Measurements from ENCODE around the gene CASQ1.

Gene CASQ1

GRCh38 chr1:160211046-160211790 is 20.8 kb downstream of the CASQ1 start:
- DNase-seq, result peak in 2 of 3 donors; percentile 40 to 50
- peaks cover 15 to 89% (median 56%) of the 10 kb centered on the region in 4 experiments for H3K36me3 ChIP-seq (ENCODE audit: control insufficient read depth in 4 of 4, insufficient read depth in 4 of 4, low read length in 3 of 4)
- H3K9me3 ChIP-seq (ENCODE audit: control extremely low read depth in 1 of 5, control insufficient read depth in 4 of 5, insufficient read depth in 2 of 5, low read depth in 1 of 5, low read length in 4 of 5), result no peaks in the 10 kb centered on the region
- ChIA-PET POLR2A (no interaction called here), CTCF (interaction anchor here (0.8 to 13.9 kb wide), 9 partner anchors 8 to 110 kb away, joined by 3 to 95 read pairs (median 5); partner anchors contain the start of gene CASQ1)
- peaks cover under 1 to 6% (median 5%) of the 10 kb centered on the region in 4 experiments for H3K4me1 ChIP-seq (ENCODE audit: control extremely low read depth in 1 of 4, control insufficient read depth in 4 of 4, insufficient read depth in 4 of 4, low read length in 3 of 4)
- no peak overlapping the region for H3K27ac ChIP-seq (ENCODE audit: insufficient read depth in 1 of 2, low read depth in 1 of 2, low read length in 2 of 2, poor library complexity in 1 of 2, severe bottlenecking in 2 of 2)
- 98% methylated on average over 5 of the region's 10 CpGs for WGBS (ENCODE audit: insufficient coverage)
- no peaks in the 10 kb centered on the region for H3K27me3 ChIP-seq (replicated peaks in 2 of 5; ENCODE audit: control insufficient read depth in 4 of 5, insufficient read depth in 5 of 5, low read length in 4 of 5)
- H3K4me3 ChIP-seq (ENCODE audit: control insufficient read depth in 1 of 7, extremely low read depth in 1 of 7, insufficient read depth in 4 of 7, low read depth in 2 of 7, low read length in 6 of 7), result no peak overlapping the region

GRCh38 chr1:160214481-160215140 is 24.2 kb downstream of the CASQ1 start:
- Histone ChIP-seq H3K27ac (ENCODE audit: insufficient read depth in 1 of 2, low read depth in 1 of 2, low read length in 2 of 2, poor library complexity in 1 of 2, severe bottlenecking in 2 of 2) (no peak overlapping the region), H3K4me1 (ENCODE audit: control extremely low read depth in 1 of 4, control insufficient read depth in 4 of 4, insufficient read depth in 4 of 4, low read length in 3 of 4) (no peaks in the 10 kb centered on the region), H3K4me3 (ENCODE audit: control insufficient read depth in 1 of 7, extremely low read depth in 1 of 7, insufficient read depth in 4 of 7, low read depth in 2 of 7, low read length in 6 of 7) (no peak overlapping the region), H3K27me3 (replicated peaks in 2 of 5; ENCODE audit: control insufficient read depth in 4 of 5, insufficient read depth in 5 of 5, low read length in 4 of 5) (no peaks in the 10 kb centered on the region), H3K36me3 (ENCODE audit: control insufficient read depth in 4 of 4, insufficient read depth in 4 of 4, low read length in 3 of 4) (peaks cover 21 to 97% (median 70%) of the 10 kb centered on the region in 4 experiments), H3K9me3 (ENCODE audit: control extremely low read depth in 1 of 5, control insufficient read depth in 4 of 5, insufficient read depth in 2 of 5, low read depth in 1 of 5, low read length in 4 of 5) (no peaks in the 10 kb centered on the region)
- no CpG with 5 or more reads among the region's 3 CpGs for WGBS (ENCODE audit: insufficient coverage)
- ChIA-PET POLR2A (no interaction called here), CTCF (interaction anchor here (1.1 to 1.5 kb wide), 2 partner anchors 14 to 110 kb away, joined by 3 read pairs; no protein-coding TSS in a partner anchor)
- DNase-seq, result no peak

GRCh38 chr1:160216301-160216700 is 25.9 kb downstream of the CASQ1 start:
- H3K27me3 ChIP-seq (replicated peaks in 2 of 5; ENCODE audit: control insufficient read depth in 4 of 5, insufficient read depth in 5 of 5, low read length in 4 of 5), result no peaks in the 10 kb centered on the region
- H3K4me3 ChIP-seq (ENCODE audit: control insufficient read depth in 1 of 7, extremely low read depth in 1 of 7, insufficient read depth in 4 of 7, low read depth in 2 of 7, low read length in 6 of 7), result no peak overlapping the region
- H3K9me3 ChIP-seq (ENCODE audit: control extremely low read depth in 1 of 5, control insufficient read depth in 4 of 5, insufficient read depth in 2 of 5, low read depth in 1 of 5, low read length in 4 of 5), result no peaks in the 10 kb centered on the region
- DNase-seq, result no peak
- H3K36me3 ChIP-seq (ENCODE audit: control insufficient read depth in 4 of 4, insufficient read depth in 4 of 4, low read length in 3 of 4), result peaks cover 33 to 99% (median 78%) of the 10 kb centered on the region in 4 experiments
- CTCF ChIA-PET, result interaction anchor here (0.7 to 1.1 kb wide), 3 partner anchors 15 to 131 kb away, joined by 3 to 4 read pairs (median 3); no protein-coding TSS in a partner anchor
- no peaks in the 10 kb centered on the region for H3K4me1 ChIP-seq (ENCODE audit: control extremely low read depth in 1 of 4, control insufficient read depth in 4 of 4, insufficient read depth in 4 of 4, low read length in 3 of 4)
- no peak overlapping the region for H3K27ac ChIP-seq (ENCODE audit: insufficient read depth in 1 of 2, low read depth in 1 of 2, low read length in 2 of 2, poor library complexity in 1 of 2, severe bottlenecking in 2 of 2)
- POLR2A ChIA-PET, result no interaction called here

GRCh38 chr1:160217481-160218051 is 27.2 kb downstream of the CASQ1 start:
- Histone ChIP-seq H3K4me3 (ENCODE audit: control insufficient read depth in 1 of 7, extremely low read depth in 1 of 7, insufficient read depth in 4 of 7, low read depth in 2 of 7, low read length in 6 of 7) (no peak overlapping the region), H3K27me3 (replicated peaks in 2 of 5; ENCODE audit: control insufficient read depth in 4 of 5, insufficient read depth in 5 of 5, low read length in 4 of 5) (no peaks in the 10 kb centered on the region), H3K27ac (ENCODE audit: insufficient read depth in 1 of 2, low read depth in 1 of 2, low read length in 2 of 2, poor library complexity in 1 of 2, severe bottlenecking in 2 of 2) (no peak overlapping the region), H3K4me1 (ENCODE audit: control extremely low read depth in 1 of 4, control insufficient read depth in 4 of 4, insufficient read depth in 4 of 4, low read length in 3 of 4) (no peaks in the 10 kb centered on the region), H3K9me3 (ENCODE audit: control extremely low read depth in 1 of 5, control insufficient read depth in 4 of 5, insufficient read depth in 2 of 5, low read depth in 1 of 5, low read length in 4 of 5) (no peaks in the 10 kb centered on the region), H3K36me3 (ENCODE audit: control insufficient read depth in 4 of 4, insufficient read depth in 4 of 4, low read length in 3 of 4) (peaks cover 36 to 99% (median 78%) of the 10 kb centered on the region in 4 experiments)
- no peak for DNase-seq
- WGBS (ENCODE audit: insufficient coverage), result 100% methylated on average over 6 of the region's 10 CpGs
- CTCF ChIA-PET, result interaction anchor here (1.2 to 5.2 kb wide), 5 partner anchors 9 to 27 kb away, joined by 3 to 51 read pairs (median 22); partner anchors contain the start of genes CASQ1 and PEA15
- POLR2A ChIA-PET, result no interaction called here

GRCh38 chr1:160219062-160219929 is 28.9 kb downstream of the CASQ1 start:
- DNase-seq, result peak; percentile 15 to 40 (median 34)
- Histone ChIP-seq H3K36me3 (ENCODE audit: control insufficient read depth in 4 of 4, insufficient read depth in 4 of 4, low read length in 3 of 4) (peaks cover 39 to 99% (median 76%) of the 10 kb centered on the region in 4 experiments), H3K27ac (ENCODE audit: insufficient read depth in 1 of 2, low read depth in 1 of 2, low read length in 2 of 2, poor library complexity in 1 of 2, severe bottlenecking in 2 of 2) (no peak overlapping the region), H3K4me3 (ENCODE audit: control insufficient read depth in 1 of 7, extremely low read depth in 1 of 7, insufficient read depth in 4 of 7, low read depth in 2 of 7, low read length in 6 of 7) (no peak overlapping the region), H3K27me3 (replicated peaks in 2 of 5; ENCODE audit: control insufficient read depth in 4 of 5, insufficient read depth in 5 of 5, low read length in 4 of 5) (no peaks in the 10 kb centered on the region), H3K4me1 (ENCODE audit: control extremely low read depth in 1 of 4, control insufficient read depth in 4 of 4, insufficient read depth in 4 of 4, low read length in 3 of 4) (no peaks in the 10 kb centered on the region), H3K9me3 (ENCODE audit: control extremely low read depth in 1 of 5, control insufficient read depth in 4 of 5, insufficient read depth in 2 of 5, low read depth in 1 of 5, low read length in 4 of 5) (no peaks in the 10 kb centered on the region)
- 100% methylated on average over 3 of the region's 4 CpGs for WGBS (ENCODE audit: insufficient coverage)
- ChIA-PET CTCF (interaction anchor here (1.0 to 5.2 kb wide), 25 partner anchors 10 to 158 kb away, joined by 3 to 51 read pairs (median 5); partner anchors contain the start of genes CASQ1 and PEA15), POLR2A (interaction anchor here (0.9 kb wide), 1 partner anchor 133 kb away, joined by 3 read pairs; no protein-coding TSS in a partner anchor)

GRCh38 chr1:160220301-160220700 is 29.9 kb downstream of the CASQ1 start:
- POLR2A ChIA-PET, result interaction anchor here (0.9 kb wide), 1 partner anchor 132 kb away, joined by 3 read pairs; no protein-coding TSS in a partner anchor
- H3K9me3 ChIP-seq (ENCODE audit: control extremely low read depth in 1 of 5, control insufficient read depth in 4 of 5, insufficient read depth in 2 of 5, low read depth in 1 of 5, low read length in 4 of 5), result no peaks in the 10 kb centered on the region
- peaks cover 47 to 99% (median 77%) of the 10 kb centered on the region in 4 experiments for H3K36me3 ChIP-seq (ENCODE audit: control insufficient read depth in 4 of 4, insufficient read depth in 4 of 4, low read length in 3 of 4)
- H3K4me1 ChIP-seq (ENCODE audit: control extremely low read depth in 1 of 4, control insufficient read depth in 4 of 4, insufficient read depth in 4 of 4, low read length in 3 of 4), result no peaks in the 10 kb centered on the region
- no peak for DNase-seq
- H3K27ac ChIP-seq (ENCODE audit: insufficient read depth in 1 of 2, low read depth in 1 of 2, low read length in 2 of 2, poor library complexity in 1 of 2, severe bottlenecking in 2 of 2), result no peak overlapping the region
- no peaks in the 10 kb centered on the region for H3K27me3 ChIP-seq (replicated peaks in 2 of 5; ENCODE audit: control insufficient read depth in 4 of 5, insufficient read depth in 5 of 5, low read length in 4 of 5)
- WGBS (ENCODE audit: insufficient coverage), result 100% methylated on average over 2 of the region's 2 CpGs
- no peak overlapping the region for H3K4me3 ChIP-seq (ENCODE audit: control insufficient read depth in 1 of 7, extremely low read depth in 1 of 7, insufficient read depth in 4 of 7, low read depth in 2 of 7, low read length in 6 of 7)
- CTCF ChIA-PET, result interaction anchor here (1.1 to 5.2 kb wide), 18 partner anchors 9 to 135 kb away, joined by 3 to 51 read pairs (median 5); partner anchors contain the start of genes CASQ1 and PEA15
